ELR (cell line): Measurements from ENCODE around the gene TUBE1.
"Not testable (repeated sequence)": the region's sequence is repeated elsewhere in the genome, so short reads cannot be mapped to it uniquely, and the experiment has no call there.

ENCODE experiments used
- DNase-seq: peaks from one replicate; pipeline ENCODE4 v3.0.0-alpha.2; 2015; ENCODE audit warnings: low read depth

Gene TUBE1

DNA sequence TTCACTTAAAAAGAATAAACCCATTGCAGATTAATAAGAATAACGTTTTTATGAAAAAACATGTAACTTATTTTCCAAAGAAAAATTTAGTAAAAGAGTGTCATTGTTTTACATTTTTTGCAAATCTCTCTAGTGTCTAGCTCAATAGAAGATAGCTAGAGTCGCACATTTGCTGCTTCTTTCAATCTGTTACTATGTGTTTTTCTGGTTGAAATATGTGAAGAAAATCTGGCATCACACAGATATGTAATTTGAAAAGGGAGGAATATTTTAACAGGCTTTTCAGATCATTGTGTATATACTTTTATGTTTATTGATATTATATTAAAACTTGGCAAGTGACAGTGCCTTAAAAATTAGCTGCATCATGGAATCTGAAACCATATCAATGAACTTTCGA, 24.3 kb downstream of the TUBE1 start:
- DNase-seq = no peak

GRCh38 chr6:112061605-112062004, 25.7 kb downstream of the TUBE1 start:
- DNase-seq = peak; percentile 68

GRCh38 chr6:112058243-112059032, 28.8 kb downstream of the TUBE1 start:
- DNase-seq = no peak

GRCh38 chr6:112054555-112055190, 32.6 kb downstream of the TUBE1 start:
- no peak for DNase-seq

DNA sequence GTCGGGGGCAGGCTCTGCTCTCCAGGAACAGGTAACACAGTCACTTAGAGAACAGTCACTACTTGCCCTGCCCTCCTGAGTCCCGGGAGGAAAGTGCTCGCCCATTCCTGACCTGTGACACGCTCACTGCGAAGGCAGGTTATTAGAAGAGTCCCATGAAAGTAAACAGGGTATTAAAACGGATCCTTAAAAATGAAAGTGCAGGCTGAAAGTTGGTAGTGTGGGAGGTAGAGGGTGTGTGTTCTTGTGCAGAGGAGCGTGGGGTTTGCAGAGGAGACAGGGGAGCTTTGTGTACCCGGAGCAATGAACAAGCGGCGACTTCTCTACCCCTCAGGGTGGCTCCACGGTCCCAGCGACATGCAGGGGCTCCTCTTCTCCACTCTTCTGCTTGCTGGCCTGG, 33.3 kb downstream of the TUBE1 start, which contains the start of gene CCN6:
Gene CCN6 (plus strand): TSS at position 104 of the 400 bp plus-strand sequence. CDS start 254 bp downstream, at position 358.
- no peak for DNase-seq

GRCh38 chr6:112051251-112051740, 36.0 kb downstream of the TUBE1 start:
- not testable (repeated sequence) for DNase-seq

GRCh38 chr6:112050429-112050828, 36.9 kb downstream of the TUBE1 start:
- DNase-seq = no peak

DNA sequence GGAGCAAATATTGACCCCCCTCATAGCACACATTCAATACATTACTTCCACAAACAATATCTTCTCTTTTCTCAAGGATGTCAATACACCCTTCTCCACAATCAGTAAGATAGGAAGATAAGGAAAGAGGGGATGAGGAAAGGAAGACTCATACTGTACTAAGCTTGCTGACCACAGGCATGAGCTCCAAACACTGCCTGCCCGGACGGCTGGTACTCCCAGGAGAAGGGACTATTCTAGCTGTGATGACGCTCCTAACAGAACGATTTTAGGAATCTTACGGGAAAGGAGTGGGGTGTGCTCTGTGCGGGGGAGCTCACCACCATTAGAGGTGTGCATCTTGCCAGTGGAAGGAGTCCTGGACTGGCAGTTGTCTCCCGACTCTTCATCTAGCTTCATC, 37.3 kb downstream of the TUBE1 start:
- no peak for DNase-seq

DNA sequence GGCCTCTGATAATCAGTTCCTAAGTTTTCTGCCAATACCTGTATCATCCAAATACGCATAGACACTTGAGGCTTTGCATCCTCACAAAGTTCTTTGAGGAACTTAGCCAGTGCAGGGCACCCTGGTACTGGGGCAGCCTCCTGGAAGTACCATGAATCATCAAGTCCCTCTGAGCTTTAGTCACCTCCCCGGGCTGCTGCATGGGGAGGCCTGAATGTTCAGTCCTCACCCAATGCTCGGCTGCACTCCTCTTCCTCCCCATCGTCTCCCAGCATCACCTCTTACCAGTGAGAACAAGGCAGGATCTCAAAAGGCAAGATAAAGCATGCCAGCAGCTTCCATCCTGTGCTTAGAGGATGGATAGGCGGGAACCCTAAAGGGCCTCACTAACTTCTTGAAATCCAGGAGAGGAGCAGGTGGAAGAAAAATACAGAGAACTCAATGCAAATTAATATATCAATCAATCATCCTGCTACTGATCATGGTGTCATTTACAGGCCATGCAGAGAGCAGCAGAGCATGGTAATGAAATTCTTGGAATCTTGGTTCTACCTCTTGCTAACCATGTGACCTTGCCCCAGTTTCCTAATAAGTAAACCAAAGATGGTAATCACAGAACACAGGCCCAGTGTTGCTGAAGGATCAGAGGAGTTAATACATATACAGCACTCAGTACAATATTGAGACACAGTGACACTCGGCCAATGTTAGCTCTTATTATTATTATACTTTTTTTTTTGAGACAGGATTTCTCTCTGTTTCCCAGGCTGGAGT, 38.1 kb downstream of the TUBE1 start:
- DNase-seq = peak; percentile 64

DNA sequence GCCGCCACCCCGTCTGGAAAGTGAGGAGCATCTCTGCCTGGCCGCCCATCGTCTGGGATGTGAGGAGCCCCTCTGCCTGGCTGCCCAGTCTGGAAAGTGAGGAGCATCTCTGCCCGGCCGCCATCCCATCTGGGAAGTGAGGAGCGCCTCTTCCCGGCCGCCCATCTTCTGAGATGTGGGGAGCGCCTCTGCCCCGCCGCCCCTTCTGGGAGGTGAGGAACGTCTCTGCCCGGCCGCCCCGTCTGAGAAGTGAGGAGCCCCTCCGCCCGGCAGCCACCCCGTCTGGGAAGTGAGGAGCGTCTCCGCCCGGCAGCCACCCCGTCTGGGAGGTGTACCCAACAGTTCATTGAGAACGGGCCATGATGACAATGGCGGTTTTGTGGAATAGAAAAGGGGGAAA, 39.8 kb downstream of the TUBE1 start:
- not testable (repeated sequence) for DNase-seq

DNA sequence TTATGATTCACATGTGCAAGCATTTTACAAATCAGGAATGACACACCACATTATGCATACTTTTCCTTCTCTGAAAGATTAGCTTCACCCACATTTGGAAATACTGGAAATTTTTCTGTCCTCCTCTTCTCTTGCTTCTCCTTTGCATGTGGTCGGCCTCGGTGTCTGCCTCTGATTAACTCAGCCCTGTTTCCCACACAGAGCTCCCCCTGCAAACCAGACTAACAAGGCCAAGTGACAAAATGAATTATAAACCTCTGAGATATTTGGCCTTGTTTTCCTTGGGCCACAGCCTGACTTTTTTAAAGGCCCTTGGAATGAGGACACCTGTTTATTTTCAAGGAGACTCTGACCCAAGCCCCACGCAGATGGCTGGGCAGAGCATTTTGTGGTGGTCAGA, 42.4 kb downstream of the TUBE1 start:
- peak; percentile 76 for DNase-seq

GRCh38 chr6:112044196-112044595, 43.1 kb downstream of the TUBE1 start:
- no peak for DNase-seq

DNA sequence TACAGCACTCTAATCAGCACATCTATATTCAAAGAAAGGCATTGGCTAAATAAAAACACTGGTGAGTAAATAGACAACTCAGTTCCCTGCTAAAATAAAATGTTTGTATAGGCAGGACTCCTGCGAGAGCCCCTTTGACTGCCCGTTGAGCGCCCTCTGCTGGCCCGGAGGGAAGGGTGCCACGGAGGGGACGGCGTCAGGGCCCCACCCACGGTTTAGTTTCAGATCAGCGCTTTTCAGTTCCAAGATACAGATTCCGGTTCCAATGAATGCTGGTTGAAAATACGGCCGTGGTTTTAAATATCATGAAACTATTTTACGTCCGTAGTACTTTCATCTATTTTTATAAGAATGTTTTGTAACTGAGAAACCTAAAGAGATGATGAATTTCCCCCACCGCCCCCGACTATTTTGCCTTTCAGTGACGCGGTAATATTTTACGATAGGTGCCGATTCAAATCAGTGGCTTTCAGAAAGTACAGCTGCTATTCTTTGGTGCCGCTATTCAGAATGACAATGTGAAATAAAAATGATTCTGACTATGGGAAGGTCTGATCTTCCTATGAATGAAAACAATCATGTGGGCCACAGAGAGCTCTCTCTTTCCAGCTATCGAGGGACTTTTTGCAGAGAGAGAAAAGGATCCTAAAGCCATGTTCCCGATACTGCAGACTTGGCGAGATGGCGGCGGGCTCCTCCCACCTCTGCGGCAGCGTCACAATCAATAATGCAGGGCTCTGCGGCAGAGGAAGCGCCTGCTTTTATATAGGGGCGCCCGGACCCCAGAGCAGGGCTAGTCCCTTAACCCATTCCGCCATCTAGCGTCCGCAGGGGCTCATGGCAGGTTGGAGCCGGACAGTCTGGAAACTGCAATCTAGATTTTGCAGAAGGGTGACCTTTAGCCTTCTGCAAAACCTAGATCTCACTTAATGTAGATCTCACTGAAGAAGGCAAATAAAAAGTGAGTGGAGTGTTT, 44.0 kb downstream of the TUBE1 start:
- DNase-seq = peak; percentile 98

DNA sequence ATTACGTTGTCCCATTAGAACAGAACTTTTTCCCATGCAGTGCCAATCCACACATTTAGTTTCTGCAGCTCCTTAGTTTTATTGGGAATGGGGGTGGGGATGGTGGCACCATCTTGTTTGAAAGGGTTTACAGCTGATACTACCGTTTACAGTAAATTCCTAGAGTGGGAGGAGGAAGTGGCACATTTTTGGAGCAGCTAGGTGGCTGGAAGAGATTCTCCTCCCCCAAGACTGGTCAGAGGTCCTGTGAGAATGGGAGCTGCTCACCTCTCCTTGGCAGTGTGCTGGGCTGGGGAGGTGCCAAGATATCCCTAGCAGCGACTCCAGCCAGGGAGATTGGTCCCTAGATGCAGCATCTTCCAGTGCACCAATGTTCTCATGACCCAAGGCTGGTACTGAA, 45.7 kb downstream of the TUBE1 start:
- peak; percentile 41 for DNase-seq

DNA sequence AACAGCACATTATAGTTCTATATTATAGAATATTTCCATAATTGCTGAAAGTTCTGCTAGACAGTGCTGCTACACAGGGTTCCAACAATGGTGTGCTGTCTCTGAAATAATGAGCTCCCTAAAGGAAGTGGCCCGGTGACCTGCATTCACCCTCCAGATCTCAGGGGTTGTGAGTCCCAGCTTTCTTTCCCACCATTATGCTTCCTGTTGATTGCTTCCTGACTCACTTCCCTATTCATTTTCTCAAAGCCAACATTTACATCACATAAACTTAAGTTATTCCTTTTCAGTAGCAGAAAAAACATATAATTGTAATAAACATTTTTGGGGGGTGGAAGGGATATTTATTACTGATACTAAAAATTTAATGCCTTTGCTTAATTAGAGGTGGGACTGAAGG, 46.3 kb downstream of the TUBE1 start:
- peak; percentile 83 for DNase-seq

GRCh38 chr6:112039431-112039770, 47.9 kb downstream of the TUBE1 start:
- no peak for DNase-seq

GRCh38 chr6:112038756-112039430, 48.4 kb downstream of the TUBE1 start:
- DNase-seq = peak; percentile 68

DNA sequence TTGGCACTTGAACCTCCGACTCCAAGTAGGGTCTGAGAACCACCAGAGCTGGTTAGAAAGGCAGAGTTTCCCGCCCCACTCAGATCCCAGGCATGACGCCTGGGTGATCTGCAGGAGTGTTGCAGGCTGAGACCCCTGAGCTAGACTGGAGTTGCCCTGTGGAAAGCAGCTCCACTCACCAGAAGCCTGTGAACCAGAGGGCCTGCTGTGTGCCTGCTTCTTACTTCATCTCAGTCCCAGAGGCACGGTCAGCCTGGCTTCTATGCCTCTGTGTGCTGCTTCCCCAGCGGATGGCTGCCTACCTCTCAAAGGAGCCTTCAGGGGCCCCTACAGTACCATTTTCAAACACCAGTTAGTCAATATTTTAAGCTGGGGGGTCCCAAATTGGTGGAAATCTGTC, 49.0 kb downstream of the TUBE1 start:
- DNase-seq = no peak

GRCh38 chr6:112037783-112038216, 49.5 kb downstream of the TUBE1 start:
- peak; percentile 97 for DNase-seq

- peak; percentile 70 for DNase-seq
Measured at GRCh38 chr6:112036088-112036637, 51.1 kb downstream of the TUBE1 start.

DNA sequence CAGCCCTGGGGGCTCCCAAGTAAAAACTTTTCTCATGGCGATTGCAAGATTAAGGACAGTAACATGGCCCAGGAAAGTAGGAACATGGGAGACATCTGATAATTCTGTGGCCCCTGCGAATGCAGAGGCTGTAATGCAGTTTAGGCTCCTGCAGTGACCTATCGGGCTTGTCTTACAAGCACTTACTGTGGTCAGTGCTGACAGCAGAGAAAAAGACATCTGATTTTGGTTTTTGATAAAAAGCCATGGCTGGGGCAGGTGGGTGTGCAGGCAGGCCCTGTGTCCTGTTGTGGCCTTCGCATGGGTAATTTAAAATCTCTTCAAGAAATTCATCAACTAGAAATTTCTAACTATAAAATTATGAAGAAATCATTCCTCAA, 52.7 kb downstream of the TUBE1 start:
- DNase-seq = no peak
